GM18526 (cell line): ENCODE data around the gene ETV1.

Experiments used
- POLR2A ChIP-seq: IDR thresholded peaks from 3 replicates; pipeline ENCODE4 v1.6.1; 2011; ENCODE audit not compliant: insufficient read length; ENCODE audit errors: extremely low read depth

Gene ETV1

DNA sequence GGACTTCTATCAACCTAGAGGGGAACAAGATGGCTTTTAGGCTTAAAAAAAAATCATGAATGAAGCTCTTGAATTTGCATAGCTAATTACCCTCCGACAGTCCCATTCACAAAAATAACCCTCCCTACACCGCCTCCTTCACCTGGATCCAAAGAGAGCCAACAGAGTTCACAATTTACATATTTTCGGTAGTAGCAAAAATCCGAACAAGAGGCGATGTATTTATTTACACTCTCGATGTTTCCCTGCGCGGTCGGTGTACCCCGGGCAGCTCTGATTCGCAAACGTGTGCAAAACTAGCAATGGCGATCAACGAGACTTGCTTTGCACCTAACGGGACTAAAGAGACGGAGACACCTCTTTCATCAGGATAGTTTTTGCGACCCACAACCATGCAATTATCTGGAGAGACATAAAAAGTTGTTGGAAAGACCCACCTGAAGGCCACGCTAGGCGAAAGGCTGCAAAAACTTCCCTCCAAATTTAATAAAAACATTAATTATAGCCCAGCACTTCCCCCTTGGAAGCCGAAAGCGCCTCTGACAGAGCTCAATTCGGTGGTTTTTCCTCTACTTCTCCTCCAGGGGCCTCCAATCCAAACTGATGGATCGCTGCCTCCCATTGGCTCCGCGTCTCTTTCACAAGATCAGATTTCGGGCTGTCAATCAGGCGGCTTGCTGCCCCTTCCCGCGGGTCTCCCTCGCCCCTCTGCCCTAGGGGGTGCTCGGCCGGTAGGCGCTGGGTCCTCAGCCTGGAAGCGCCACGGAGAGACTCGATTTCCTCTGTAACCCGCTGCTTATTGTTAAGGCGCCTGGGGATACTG, at the start of gene ETV1:
TSS of gene ETV1 (minus strand) at position 541 of the 823 bp plus-strand sequence. CDS start 614 bp downstream, outside the sequence.
- TF ChIP-seq POLR2A: no peak

DNA sequence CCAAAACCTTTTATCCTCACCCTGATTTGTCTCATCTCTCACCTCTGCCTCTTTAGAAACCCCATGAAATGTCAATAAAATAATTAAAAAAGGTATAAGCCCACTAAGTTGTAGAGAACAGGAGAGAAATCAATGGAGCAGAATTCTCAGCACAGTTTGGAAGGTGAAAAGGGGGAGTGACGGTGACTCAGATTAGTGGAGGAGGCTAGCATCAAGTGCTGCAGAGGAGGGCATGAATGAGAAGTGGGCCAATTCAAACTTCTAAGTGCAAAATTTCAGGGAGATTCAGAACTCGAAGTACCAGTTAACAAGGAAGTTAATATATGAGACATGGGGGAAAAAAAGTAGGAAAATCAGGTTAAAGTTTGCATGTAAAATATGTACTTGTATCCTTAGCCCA, 34.9 kb upstream of the ETV1 start:
- TF ChIP-seq POLR2A: no peak

DNA sequence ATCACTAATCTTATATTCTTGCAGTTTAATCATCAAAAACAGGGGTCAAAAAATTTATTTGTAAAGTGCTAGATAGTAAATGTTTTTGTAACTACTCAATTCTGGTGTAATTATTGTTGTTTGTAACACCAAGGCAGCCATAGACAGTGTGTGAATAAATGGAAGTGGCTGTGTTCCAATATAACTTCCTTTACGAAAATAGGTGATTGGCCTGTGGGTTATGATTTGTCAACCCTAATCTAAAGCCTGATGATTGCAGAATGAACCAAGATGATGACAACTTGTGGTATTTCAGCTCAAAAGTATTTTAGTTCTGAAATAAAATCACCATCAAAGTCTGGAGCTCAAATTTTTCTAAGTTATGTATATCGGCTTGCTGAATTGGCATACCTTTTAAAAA, 34.4 kb upstream of the ETV1 start:
- no peak for TF ChIP-seq POLR2A

GRCh38 chr7:14023342-14023741, 33.9 kb upstream of the ETV1 start:
- TF ChIP-seq POLR2A: no peak

GRCh38 chr7:14021069-14021468, 31.6 kb upstream of the ETV1 start:
- no peak for TF ChIP-seq POLR2A

DNA sequence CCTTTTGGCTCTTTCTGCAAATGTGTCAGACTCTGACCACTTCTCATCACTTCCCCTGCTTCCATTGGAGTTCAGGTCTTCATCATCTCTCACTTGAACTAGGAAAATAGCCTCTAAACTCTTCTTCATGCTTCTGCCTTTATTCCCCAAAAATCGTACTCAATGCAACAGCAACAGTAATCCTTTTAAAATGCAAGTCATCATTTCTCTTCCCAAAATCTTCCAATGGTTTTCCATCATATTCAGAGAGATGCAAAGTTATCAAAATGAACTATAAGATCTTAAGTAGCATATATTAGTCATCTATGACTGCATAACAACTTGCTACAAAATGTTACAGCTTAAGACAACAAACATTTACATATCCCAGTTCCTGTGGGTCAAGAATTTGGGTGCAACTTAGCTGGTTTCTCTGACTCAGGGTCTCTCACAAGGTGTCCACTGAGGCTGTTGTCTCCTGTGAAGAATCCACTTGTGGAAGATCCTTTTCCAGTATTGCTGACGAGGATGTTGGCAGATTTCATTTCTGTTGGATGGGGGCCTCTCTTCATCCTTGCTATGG, 31.0 kb upstream of the ETV1 start:
- TF ChIP-seq POLR2A: no peak

DNA sequence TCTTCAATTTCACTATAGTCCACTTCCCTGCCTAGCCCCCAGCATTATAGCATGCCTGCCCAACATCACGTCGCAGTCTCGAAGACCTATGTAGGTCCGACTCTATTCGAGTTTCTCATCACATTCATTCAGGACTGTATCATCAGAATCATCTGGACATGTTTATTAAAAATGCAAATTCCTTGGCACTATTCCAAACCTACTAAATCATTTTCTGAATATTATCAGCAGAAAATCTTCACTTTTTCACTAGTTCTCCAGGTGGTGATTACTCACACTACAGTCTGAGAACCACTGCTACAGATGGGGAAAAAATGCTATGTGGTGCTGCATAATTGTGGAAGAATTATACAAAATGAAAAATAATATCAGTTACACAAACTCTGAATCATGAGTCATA, 29.3 kb upstream of the ETV1 start:
- TF ChIP-seq POLR2A: no peak

- no peak for TF ChIP-seq POLR2A
These were observed 27.5 kb upstream of the ETV1 start for GRCh38 chr7:14016950-14017349.

DNA sequence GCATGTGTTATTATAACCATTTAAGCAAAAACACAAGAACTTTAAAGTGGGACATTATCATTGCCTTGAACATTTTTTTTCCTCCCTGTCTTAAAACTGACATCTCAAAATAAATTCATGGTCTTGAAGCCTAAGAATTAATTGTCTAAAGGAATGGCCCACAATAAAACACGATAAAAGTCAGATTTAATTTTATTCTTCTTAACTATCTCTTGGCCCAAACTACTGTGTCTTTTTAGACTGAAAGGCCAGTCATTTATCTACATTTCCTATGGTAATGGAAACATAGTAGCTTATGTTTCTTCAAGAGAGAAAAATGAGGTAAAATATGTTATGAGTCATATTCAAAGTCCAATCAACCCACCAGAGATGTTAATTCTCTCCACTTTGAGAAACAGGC, 24.4 kb upstream of the ETV1 start:
- TF ChIP-seq POLR2A: no peak

- TF ChIP-seq POLR2A: no peak
These were observed 20.3 kb upstream of the ETV1 start for GRCh38 chr7:14009453-14010418.

GRCh38 chr7:14001139-14001538, 11.7 kb upstream of the ETV1 start:
- TF ChIP-seq POLR2A: no peak

- no peak for TF ChIP-seq POLR2A
These were observed 10.8 kb upstream of the ETV1 start for GRCh38 chr7:14000247-14000646.

DNA sequence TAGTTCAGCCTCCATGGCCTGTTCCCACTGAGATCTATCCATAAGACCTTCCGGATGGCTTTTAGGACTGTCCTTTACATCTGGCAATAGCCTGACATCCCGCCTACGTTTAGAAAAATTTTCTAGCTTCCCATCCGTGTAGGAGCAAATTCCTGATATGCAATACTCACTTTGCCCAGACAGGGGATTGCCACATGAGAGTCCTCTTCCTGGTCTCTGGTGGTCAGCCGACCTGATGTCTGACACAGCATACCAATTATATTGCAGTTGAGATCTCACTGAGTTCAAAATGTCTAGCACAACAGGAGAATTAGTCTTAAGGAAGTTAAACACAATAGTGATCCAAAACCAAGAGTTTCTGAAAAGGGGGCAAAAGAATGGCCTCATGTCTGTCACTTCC, 9.4 kb upstream of the ETV1 start:
- TF ChIP-seq POLR2A: no peak

- TF ChIP-seq POLR2A: no peak
These were observed 3.1 kb upstream of the ETV1 start for GRCh38 chr7:13992596-13992964.

GRCh38 chr7:13991791-13992595, 2.5 kb upstream of the ETV1 start:
- TF ChIP-seq POLR2A: no peak

GRCh38 chr7:13990984-13991790, 1.7 kb upstream of the ETV1 start:
- no peak for TF ChIP-seq POLR2A
